CD4-positive, alpha-beta T cell treated with Interleukin-2 at 100 ng/mL for 4 hours (primary cell): ENCODE data around the gene ZNF408.

Source experiments
- DNase-seq: peaks from one replicate; pipeline ENCODE4 v3.0.0-alpha.2; 2020; ENCODE audit warnings: low spot score

ZNF408 gene

DNA sequence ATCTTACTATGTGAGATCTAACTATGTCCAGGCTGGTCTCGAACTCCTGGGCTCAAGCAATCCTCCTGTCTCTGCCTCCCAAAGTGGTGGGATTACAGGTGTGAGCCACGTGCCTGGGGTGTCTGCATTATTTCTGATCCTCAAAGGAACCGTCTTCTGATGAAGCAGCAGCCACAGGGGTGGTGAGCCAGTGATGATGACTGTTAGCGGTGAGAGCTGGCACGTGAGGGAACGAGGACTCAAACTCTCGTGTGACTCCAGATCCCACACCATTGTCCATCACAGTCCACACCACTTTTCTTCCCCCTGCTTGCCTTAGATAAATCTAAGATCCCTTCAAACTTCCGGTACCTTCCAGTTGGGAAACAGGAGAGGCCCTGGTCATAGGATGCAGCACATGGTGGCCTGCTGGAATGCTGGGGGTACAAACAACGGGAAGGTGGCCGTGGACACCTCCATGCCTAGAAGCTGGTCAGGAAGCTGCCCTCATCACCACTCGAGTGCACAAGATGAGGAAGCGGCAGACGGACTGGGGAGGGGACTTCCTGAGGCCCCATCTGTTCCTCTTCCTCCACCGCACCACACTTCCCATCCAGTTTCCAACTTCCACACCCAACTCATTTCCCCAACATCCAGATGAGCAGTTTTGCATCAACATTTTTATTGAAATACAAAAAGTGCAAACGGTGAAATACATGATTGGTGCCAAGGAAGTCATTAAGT lies 24.2 kb upstream of the ZNF408 start:
- no peak for DNase-seq

DNA sequence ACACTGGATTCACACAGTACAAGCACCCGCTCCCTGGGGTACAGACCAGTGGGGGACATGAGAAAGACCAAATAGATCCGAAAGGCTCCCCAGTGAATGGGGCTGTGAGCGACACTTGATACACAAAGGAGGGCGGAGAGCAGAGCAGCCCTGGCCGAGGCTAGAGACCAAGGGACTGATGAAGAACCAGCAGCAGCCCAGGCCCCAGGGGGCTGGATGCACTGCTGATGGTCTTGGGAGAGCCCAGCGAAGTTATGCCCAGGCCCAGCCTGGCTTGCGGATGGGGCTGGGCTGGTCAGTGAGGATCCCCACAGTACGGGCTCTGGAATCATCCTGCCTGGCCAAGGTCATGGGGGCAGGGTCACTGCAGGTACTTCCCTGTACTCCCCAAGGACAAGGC lies 23.7 kb upstream of the ZNF408 start:
- DNase-seq = no peak

DNA sequence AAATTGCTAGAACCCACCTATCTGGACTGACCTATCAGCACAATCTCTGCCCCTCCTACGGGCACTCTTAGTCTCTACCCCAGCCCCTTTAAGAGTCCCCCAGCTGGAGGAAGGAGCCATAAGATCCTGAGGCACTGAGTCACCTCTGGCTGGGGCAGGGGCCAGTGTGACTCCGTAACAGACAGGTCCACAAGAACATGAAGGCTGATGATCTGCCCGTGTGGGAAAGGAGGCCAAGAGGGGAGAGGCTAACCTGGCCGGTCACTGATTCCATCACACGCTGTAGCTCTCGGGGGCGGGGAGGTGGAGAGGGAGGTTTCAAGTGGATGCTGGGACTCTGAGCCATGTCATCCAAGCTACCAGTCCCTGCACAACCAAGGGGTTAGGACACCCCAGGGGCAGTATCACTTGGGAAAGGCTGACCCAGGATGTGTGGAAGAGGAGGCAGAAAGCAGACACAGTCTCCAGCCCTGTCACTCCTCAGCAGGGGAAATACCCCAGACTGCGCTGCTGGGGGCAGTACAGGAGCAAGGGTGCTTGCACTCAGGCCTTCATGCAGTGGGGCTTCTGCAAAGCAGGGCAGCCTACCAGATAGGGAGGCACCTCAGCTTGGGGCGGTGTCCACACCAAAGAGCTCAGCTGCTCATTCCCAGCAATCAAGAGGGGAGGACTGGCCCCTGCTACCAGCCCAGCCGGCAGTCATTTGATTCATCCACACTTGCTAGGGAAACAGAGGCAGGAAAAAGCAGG lies 22.7 kb upstream of the ZNF408 start:
- no peak for DNase-seq

DNA sequence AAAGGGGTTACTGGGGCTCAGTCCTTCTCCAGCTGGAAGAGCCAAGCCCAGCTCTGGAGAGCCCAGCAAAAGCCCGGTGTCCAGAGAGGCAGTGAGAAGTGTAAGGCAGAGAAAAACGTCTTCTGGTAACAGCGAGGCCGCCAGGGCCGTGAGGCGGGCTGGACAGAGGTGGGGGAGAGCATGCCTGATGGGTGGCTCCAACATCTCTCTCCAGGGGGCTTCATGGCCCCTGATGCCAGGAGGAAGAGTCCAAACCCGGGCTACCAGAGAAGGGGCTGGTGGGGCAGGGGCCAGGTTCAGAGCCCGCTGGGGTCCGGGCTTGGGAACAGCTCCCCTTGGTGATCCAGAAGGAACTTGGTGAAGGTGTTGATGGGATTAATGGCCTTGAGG lies 22.1 kb upstream of the ZNF408 start:
- no peak for DNase-seq

DNA sequence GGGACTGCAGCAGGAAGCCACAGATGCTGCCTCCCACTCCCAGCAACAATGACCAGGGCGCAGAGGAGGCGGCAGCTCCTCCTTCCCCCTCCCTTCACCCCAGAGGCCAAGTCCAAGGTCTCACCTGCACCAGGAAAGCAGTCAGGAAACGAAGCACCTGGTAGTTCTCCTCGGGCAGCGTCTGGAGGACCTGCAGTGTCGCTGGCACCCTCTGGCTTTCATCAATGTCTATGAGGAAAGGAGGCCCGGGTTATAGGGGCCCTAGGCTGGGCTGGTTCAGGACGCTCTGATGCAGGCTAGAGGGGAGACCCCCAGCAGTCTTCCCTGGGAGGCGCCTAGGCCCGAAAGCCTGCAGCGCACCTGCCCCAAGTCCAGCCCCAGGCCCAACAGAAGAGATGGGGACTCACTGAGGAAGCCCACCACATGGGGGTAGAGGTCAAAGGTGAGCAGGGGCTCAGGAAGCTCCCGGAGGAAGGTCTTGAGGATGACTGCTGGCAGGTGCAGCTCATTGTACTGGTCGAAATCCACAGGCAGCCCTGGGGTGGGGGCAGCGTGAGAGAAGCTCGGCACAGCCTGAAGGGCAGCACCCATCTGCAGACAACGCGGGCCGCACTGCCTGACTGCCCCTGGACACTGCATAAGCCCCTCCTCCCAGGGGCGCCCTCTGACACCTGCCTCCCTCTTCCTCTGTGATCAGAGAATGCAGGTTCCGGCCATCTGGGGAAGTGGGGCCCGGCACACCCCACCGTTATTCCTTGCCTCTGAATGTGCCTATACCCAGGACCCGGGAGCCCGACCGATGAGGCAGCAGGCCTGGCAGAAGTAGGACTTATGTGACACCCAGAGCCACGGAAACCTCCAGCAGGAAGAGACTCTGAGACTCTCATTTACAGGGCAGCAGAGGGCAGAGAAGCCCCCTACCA lies 21.3 kb upstream of the ZNF408 start:
- no peak for DNase-seq

DNA sequence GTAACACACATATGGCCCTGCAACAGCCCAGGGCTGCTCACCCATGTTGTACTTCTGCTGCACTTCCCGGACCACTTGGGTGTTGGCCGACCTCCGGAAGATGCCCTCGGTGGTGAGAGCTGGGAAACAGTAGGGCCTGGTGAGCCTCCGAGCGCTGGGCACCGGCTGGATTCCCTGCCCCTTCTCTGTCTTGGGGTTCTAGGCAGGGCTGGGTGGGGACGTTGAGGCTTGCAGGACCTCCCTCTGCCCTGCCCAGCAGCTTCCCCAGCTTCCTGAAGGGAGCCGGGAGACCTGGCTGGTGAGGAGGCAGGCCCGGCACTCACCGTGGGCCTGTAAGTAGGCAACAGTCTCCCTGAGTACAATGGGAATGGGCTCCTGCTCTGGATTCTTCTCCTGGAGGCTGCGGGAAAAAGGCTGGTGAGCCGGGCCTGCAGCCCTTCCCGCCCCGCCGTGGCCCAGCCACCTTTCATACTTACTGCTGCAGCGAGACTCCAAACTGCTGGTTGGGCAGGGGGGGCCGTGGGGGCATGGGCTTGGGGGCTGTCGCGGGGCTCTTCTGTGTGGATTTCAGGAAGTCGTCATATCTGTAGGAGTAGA lies 20.6 kb upstream of the ZNF408 start:
- DNase-seq = no peak

DNA sequence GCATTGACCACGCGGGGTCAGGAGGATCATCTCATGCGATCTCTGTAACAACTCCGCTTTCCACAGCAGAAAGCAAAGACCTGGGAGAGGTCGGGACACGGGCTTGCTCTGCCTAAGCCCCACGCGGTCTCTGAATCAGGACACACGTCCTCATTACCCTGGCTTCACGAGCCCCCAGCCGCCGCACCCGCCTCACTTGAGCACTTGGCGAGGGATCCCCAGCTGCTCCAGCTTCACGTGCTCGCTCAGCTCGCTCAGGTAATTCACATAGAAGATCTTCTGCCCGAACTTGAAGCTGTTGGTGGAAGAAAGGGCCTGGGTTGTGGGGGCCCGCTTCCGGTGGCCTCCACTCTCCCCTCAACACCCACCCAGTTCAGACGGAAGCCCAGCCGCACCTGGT lies 20.0 kb upstream of the ZNF408 start:
- DNase-seq = no peak

DNA sequence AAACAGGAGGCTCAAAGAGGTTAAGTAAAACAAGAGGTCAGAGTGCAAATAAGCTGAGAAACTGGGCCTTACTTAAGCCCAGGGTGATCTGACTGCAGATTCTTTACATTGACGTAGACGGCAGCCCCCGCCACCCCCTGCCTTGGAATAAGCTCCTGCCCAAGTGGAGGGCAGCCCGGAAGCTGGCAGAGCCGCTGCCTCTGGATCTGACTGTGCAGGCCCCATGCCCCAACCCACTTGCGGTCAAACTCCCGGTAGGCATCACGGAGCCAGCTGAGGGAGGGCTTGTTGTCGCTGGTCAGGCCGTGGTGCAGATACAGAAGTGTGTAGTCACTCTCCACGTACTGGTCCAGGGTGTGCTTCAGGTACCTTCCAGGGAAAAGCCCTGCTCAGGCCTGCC lies 19.0 kb upstream of the ZNF408 start:
- no peak for DNase-seq

DNA sequence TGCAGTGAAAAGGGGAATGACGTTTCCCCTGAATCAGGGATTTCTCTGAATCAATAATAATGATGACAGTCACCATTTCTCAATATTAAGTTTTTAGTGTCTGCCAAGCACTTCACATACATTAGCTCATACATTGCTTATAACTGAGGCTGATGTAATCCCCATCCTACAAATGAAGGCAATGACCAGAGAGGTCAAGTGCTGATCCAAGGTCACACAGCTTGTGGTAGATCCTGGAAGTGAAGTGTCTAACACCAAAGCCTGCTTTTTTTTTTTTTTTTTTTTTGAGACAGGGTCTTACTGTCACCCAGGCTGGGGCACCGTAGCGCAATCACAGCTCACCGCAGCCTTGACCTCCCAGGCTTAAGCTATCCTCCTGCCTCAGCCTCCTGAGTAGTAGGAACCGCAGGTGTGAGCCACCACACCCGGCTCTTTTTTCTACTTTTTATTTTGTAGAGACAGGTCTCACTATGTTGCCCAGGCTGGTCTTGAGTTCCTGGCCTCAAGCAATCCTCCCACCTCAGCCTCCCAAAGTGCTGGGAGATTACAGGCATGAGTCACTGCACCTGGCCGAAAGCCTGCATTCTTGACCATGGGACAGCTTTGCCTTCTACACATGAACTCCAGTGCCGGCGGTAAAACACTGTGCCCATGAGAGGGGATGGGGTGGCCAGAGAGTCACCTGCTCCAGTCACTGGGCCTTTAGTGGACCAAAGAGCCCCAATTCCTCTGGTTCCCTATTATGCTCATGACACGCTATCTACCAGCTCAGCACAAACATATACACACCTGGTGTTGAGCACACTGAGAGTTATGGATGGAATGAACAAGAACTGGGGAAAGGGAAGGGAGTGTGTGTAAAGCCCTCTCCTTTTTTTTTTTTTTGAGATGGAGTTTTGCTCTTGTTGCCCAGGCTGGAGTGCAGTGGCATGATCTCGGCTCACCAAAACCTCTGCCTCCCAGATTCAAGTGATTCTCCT lies 17.8 kb upstream of the ZNF408 start:
- no peak for DNase-seq

DNA sequence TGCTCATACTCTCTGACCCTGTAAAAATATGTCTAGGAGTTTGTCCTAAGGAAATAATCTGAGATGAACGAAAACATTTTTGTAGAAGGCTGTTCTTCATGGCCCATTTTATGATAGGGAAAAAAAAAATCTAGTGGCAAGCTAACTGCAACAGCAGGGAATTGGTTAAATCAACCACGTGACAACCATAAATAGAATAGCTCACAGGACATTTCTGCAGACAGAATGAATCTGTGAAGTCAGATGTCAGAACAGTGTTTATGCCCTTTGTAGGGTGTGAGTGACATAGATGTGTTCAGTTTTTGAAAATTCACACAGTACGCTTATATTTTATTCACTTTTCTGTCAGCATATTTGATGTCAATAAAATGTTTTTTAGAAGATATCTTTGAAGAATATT lies 16.5 kb upstream of the ZNF408 start:
- DNase-seq = no peak

DNA sequence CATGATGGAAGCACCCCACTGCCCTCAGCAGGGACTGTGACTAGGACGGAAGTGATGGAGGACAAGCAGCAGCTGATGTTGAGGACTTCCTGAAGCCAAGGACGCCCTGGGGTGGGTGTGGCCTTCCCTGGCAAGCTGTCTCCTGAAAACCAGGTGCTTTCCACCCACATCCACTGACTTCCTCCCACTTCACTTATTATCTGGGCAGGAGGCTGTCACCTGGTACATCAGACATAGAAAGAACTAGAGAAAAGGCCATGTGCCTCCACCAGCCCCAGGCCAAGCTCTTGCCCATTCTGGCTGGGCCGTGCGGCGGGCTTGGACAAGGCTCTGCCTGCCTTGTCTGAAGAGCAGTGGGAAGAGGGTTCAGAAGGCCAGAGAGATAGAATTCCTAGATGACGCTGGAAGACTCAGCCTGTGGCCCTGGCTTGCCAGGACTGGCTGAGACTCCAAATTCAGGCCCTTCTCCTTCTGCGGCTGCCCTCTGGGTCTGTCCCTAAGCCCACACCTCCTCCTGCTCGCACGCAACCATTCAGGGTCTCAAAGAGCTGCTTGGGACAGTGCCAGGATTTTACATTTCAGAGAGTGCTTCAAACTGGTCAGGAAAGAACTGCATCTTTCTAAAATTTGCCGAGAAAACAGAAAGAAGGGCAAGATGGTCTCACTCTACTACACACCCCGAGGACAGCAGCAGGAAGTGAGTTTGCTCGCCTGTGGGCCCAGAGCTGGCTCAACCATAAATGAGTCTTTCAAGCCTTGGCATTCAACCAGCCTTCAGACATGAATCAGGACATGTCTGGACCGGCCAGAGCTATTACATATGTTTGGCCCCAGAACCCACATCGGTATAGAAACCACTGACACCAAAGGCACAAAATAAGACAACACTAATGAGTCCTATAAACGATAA lies 13.7 kb upstream of the ZNF408 start:
- DNase-seq = no peak

DNA sequence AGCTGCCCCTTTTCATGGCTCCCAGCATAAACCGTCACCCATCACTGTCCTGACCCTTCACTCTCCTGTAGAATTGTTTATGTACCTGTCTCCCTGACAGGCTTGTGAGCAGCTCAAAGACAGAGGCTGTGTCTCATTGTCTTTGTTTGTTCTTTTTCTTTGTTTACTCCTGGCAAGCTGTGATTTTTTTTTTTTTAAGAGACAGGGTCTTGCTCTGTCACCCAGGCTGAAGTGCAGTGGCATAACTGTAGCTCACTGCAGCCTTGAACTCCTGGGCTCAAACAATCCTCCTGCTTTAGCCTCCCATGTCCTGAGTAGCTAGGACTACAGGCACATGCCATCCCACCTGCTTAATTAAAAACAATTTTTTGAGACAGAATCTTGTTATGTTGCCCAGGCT lies 10.1 kb upstream of the ZNF408 start:
- DNase-seq = no peak

DNA sequence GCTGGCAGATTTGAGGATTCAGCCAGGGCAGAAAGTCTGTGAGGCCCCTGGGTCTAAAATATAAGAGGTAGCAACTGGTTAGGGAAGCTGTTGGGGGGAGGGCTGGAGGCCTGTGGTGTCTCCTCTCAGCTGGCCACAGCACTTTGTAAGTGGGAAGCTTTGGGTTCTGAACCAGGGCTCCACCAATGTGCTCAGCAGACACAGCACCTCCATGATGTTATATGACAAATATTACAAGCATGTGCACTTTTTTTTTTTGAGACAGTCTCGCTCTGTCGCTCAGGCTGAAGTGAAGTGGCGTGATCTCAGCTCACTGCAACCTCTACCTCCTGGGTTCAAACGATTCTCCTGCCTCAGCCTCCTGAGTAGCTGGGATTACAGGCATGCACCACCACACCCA lies 8.4 kb upstream of the ZNF408 start:
- no peak for DNase-seq

DNA sequence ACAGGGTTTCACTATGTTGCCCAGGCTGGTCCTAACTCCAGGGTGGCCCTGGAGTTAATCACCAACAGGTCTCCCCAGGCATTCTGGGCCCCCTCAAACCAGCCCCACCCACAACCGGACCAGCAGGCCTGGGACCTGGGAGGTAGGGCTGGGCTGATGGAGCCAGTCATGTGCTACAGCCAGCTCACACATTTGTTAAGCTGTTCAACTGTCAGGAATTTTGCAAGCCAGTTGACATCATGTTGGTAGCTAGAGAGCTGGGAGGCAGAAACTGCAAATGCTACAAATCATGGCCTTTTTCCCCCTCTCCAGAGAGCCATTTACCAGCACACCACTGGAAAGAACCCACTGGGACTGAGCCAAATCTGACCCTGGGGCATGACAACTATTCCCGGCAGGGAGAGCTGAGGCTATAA lies 7.2 kb upstream of the ZNF408 start:
- DNase-seq = no peak

DNA sequence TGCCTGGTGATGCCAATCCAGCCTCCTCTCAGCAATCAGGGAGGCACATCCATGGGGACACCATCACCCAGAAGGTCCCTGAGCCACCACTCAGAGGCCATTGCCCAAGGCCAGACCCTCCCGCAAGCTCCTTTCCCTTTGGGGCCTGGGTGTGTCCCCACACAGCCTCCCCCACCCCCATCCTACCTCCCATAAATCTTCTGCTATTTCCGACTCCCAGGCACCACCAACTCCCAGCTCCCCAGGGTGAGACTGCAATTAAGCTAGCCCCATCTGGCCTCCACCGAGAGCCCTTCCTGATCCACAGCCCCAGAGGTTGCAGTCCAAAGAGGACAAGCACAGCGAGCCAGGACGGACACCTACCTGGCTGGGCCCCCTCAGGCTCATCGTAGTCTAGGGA lies 6.8 kb upstream of the ZNF408 start:
- DNase-seq = no peak

DNA sequence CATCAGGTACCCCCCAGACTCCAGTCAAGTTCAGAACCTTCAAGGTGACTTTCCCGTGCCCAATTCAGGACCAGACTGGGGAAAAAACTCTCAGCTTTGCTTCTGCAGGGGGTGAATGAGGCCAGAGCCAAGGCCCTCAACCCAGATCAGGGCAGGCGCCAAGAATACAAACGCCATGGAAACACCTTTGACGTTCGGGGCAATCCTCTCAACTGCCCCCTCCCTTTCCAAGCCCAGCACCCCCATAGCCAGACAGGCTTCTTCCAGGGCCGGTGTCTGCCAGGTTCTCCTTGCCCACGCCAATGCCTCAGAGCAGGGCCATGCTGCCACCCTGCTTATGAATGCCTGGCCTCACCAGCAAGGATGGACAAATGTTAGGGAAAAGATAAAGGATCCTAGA lies 6.2 kb upstream of the ZNF408 start:
- no peak for DNase-seq

DNA sequence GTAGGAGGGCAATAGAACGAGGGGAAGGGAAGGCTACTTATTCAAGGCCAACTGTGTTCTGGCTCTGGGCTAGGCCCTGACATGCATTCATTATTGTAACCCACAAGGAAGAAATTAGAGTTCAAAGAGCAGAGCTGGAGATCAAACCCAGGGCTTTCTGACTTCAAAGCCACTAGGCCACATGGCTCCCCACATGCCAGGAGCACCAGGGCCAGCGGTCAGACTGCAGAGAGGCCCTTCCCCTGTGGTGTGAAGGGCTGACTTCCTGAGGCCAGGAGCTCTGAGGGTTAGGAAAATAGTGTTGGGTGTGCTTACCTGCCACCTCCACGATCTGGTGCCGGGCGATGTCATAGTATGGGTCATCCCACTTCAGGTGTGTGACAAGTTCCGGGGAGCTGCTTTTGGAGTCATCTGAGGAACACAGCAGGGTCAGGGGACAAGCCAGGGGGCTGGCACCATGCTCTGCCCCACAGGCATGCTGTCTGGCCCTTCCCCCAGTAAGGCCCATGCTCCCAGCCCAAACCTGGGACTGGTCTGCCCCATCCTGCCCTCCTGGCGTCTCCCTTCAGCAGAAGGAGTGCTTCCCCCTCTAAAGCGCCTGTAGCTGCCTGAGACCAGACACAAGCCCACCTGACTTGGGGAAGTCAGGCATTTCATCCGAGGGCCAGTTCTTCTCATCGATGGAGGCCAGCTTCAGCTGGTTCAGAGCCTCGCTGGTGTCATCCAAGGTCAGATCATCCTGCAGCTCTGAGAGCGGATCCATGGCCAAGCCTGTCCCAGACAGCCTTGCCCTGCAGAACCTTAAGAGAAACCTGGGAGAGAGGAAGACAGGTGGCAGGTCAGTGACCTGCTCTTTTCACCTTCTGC lies 5.3 kb upstream of the ZNF408 start:
- no peak for DNase-seq

DNA sequence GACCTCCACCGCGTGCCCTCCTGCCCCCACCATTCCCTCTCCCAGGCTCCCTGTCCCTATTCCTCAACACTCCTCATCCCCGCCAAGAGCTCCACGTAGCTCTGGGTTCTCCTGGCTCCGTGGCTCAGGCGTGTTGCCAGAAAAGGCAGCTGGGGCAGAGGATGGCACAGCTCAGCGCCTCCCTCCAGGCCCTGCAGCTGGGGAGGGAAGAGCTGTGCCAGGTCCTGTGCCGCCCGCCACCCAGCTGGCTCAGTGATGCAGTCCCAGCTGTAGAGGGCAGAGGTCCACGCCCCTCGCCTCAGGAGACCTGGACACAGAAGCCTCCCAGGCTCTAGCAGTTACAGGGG lies 4.6 kb upstream of the ZNF408 start:
- no peak for DNase-seq

DNA sequence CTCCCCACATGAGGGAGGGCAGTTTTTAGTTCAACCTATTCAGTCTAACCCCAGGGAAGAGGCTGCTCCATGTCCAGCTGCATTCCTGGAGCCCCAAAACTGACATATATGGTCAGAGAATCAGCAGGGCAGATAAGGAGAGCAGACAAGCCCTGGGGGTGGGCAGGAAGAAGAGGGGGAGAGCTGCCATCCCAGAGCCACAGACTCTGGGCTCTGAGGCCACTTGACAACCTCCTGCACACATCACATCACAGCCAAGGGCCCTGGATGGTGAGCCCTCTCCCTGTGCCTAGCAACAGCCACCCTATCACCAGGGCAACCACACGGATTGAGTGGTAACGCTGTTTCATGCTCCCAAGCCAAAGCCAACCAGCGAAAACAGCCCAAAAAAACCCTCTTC lies 3.5 kb upstream of the ZNF408 start:
- DNase-seq = no peak
